H1 (cell line): ENCODE data around the gene MRPS6. TPM values are rescaled to one million over a fixed set of nuclear protein-coding genes. Genes with fewer than 3 reads are reported as not detected.

Experiments
- E2F6 ChIP-seq: IDR thresholded peaks from 2 replicates; pipeline ENCODE4 v1.6.1; 2012; ENCODE audit warnings: inconsistent platforms
- MAX ChIP-seq: IDR thresholded peaks from 2 replicates; pipeline ENCODE4 v1.6.1; 2012; ENCODE audit warnings: inconsistent platforms
- NRF1 ChIP-seq: IDR thresholded peaks from 2 replicates; pipeline ENCODE4 v1.6.1; 2011; ENCODE audit warnings: mild to moderate bottlenecking, low read depth, low read length, improper control_type of control experiment
- polyA plus RNA-seq, 7 experiments: library from polyadenylated mRNA; depleted of rRNA in 3 of 7; stranded (reverse) in 5 of 7; unstranded in 2 of 7; fragments of >200 nt in 5 of 7; fragments of 200-250 nt in 2 of 7; gene quantifications; 1 replicate in 5 of 7; 2 replicates in 1 of 7; 4 replicates in 1 of 7; pipeline versions ENCODE4 v1.2.1 to v1.2.3, GENCODE V29; 2011 to 2013; ENCODE audit warnings: missing spikeins in 2 of 7, mixed read lengths in 2 of 7
- total RNA-seq: library from RNA; stranded (reverse); fragmentation: NEBNext Ultra II Directional; extraction: Animal tissue kit (Norgen Biotek cat#: 25700); gene quantifications from 2 replicates; pipeline ENCODE4 v1.2.1, GENCODE V29; 2021

Gene MRPS6
- total and polyA plus RNA-seq, 2 of the 8 experiments (the other 6 are each of a cell fraction or from before 2014, with no cell fraction given) = 62.7 to 156 TPM

GRCh38 chr21:34170886-34171285 lies 97.5 kb downstream of the MRPS6 start (continued):
- TF ChIP-seq MAX (no peak), E2F6 (no peak), NRF1 (no peak)
